H54 (cell line): Measurements from ENCODE around the gene ROS1.
"Not testable (repeated sequence)": the region's sequence is repeated elsewhere in the genome, so short reads cannot be mapped to it uniquely, and the experiment has no call there.

Source experiments
- DNase-seq: peaks from one replicate; pipeline ENCODE4 v3.0.0; 2011; ENCODE audit warnings: low spot score, mixed read lengths; ENCODE audit not compliant: insufficient read length
- FAIRE-seq: peaks from 3 replicates; lab custom pipeline; 2011; peaks lifted over from hg19 to GRCh38; lab: Jason Lieb, UNC
- POLR2A ChIP-seq: IDR thresholded peaks from 2 replicates; pipeline ENCODE4 v1.6.1; 2011; ENCODE audit warnings: low read depth, mild to moderate bottlenecking, low read length

Gene ROS1

GRCh38 chr6:117425431-117426153, at the start of gene ROS1:
Gene ROS1, minus strand, starts transcription at chr6:117425942. Its CDS starts 286 bp downstream, at chr6:117425656.
- no peak for FAIRE-seq
- no peak for DNase-seq
- TF ChIP-seq POLR2A: no peak

- DNase-seq (no peak), FAIRE-seq (no peak)
- TF ChIP-seq POLR2A: no peak
These were observed 47.7 kb upstream of the ROS1 start for GRCh38 chr6:117473401-117473800.

GRCh38 chr6:117472667-117473066, 46.9 kb upstream of the ROS1 start:
- no peak for DNase-seq
- no peak for FAIRE-seq
- no peak for TF ChIP-seq POLR2A

DNA sequence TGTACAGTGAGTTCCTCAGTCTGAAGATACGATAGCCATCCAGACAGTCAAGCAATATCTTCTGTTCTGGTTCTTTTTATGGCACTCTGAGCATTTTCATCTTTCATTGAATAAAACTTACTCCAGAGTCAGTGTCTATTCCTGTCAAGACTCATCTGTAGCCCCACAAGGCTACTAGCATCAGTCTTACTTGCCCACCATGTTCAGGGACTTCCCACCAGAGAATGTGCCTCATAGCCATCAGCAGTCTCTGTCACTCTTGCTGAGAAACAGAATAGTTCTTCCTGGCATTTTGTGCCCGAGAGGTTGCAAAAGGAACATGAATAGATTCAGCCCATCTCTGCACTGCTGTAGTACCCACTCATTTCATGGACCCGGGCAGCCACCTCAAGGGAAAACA, 44.0 kb upstream of the ROS1 start:
- TF ChIP-seq POLR2A: no peak
- DNase-seq (no peak), FAIRE-seq (no peak)

DNA sequence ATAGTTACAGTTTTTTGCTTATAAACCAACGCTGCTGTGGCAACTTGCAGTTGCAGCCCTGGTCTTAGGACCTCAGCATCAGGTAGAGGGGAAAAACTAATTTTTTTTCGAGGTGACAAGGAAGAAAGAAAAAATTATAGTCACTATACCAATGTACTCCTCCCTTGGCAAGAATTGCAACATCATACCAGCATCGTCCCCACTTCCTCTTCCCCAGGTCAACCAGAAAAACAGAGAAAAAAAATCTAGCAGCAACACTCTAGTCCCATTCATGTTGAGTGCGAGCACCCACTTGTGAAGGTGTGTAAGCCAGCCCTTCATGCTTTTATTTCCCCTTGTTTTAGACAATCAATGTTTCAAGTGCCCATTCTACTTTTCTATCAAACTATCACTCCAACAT, 43.6 kb upstream of the ROS1 start:
- no peak for FAIRE-seq
- no peak for TF ChIP-seq POLR2A
- no peak for DNase-seq

- not testable (repeated sequence) for DNase-seq, FAIRE-seq
These were observed 42.8 kb upstream of the ROS1 start for GRCh38 chr6:117468527-117468926.

- no peak for FAIRE-seq
- no peak for DNase-seq
- no peak for TF ChIP-seq POLR2A
These were observed 42.1 kb upstream of the ROS1 start for GRCh38 chr6:117467876-117468275.

DNA sequence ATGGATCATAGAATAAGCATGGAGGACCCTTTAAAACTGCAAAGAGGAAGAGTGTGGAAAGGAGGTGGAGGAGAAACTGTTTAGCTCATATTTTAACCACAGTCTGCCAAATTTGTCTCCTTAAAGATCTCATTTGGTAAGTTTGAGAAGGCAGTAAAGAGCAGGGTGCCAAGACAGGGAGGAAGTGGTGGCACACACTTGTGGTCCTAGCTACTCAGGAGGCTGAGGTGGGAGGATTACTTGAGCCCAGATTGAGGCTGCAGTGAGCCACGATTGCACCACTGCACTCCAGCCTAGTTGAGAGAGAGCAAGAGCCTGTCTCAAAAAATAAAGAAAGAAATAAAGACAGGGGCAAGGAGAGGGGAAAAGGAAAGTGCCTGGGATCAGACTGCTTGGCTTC, 39.9 kb upstream of the ROS1 start:
- FAIRE-seq (no peak), DNase-seq (no peak)
- TF ChIP-seq POLR2A: no peak

- FAIRE-seq (no peak), DNase-seq (no peak)
- no peak for TF ChIP-seq POLR2A
These were observed 39.0 kb upstream of the ROS1 start for GRCh38 chr6:117464700-117465099.

DNA sequence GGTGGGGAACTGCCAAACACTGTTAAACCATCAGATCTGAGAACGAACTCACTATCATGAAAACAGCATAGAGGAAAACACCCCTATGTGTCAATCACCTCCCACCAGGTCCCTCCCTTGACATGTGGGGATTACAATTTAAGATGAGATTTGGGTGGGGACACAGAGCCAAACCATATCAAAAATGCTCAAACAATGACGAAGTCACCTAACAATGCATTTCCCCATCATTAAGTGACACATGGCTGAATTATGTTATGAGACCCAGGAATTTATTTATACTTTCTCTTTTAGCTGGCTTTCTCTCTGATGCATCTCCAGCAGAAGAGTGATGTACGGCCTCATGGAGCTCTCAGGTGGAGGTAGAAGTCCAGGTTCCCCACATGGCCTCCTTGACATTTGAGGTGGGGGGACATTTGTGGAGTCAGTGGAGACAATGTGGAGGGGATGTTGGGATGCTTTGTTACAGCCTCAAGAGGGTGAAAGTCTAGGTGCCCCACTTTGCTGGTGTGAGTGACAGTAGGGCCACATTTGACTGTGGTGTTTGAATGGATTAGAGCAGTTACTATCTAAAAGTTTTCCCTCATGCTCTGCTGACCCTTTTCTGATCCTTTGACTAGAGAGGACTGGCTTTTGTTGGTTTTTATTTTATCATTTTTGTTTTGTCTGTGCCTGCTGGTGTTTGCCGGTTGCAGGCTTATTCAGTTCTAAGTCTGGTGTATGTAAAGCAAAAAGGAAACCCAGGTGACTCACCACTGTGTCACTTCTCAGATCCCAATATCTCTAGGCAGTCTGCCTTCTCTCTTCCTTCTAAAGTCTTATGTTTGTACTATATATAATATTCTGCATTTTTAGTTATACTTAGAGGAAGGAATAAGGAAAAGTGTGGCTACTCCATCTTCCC, 38.3 kb upstream of the ROS1 start:
- no peak for TF ChIP-seq POLR2A
- FAIRE-seq (no peak), DNase-seq (no peak)

DNA sequence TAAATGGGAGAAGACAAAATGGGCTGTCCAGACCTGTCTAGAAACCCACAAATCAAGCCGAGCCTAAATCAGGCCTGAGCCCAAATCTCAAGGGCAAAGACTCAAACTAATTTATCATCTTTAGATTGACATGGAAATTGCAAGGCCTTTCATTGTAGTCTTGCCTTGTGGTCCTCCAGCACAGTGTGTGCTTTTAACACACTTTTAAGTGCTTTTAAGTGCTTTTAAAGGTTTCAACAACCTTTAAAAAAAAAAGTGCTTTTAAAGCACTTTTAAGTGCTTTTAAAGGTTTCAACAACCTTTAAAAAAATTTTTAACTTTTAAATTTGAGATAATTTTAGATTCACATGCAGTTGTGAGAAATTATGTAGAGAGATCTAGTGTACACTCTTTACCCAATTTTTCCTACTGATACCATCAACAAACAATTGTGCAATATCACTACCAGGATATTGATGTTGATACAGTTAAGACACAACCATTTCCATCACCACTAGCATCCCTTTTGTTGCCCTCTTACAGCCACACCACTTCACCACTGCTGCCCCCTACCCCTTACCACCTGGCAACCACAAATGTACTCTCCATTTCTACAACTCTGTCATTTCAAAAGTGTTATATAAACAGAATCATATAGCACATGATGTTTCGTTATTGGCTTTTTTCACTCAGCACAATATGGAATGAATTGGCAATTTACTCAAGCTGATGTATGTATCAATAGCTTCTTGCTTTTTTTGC, 33.6 kb upstream of the ROS1 start:
- FAIRE-seq: no peak
- no peak for TF ChIP-seq POLR2A
- no peak for DNase-seq

GRCh38 chr6:117456998-117457397, 31.3 kb upstream of the ROS1 start:
- no peak for TF ChIP-seq POLR2A
- DNase-seq (no peak), FAIRE-seq (no peak)

- no peak for FAIRE-seq
- no peak for TF ChIP-seq POLR2A
- no peak for DNase-seq
These were observed 30.5 kb upstream of the ROS1 start for GRCh38 chr6:117456250-117456649.

DNA sequence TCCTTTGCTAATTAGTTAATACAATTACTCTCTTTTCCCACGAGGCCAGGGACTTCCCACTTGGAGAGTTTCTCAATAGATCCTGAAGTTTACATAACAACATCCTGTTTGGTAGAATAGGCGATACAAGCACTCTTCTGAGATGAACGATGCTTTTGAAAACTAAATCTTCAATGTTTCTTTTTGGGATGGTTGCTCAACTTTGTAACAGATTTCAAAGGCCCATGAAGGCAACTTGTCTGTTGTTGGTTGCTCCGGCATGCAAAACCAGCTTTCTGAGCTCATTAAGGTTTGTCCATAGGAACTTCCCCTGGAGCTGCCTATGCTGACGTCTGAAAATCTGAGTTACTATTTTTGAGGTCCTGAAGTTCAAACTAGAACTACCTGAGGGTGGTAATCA, 25.9 kb upstream of the ROS1 start:
- TF ChIP-seq POLR2A: no peak
- no peak for FAIRE-seq

More for the DNA sequence above, 25.9 kb upstream of the ROS1 start:
- DNase-seq: no peak
